Liver (tissue), 9 donors: Measurements from ENCODE around the gene DSCAM. TPM values are rescaled to one million over a fixed set of nuclear protein-coding genes. Genes with fewer than 3 reads are reported as not detected.

Experiments used
- DNase-seq: peaks from one replicate; pipeline ENCODE4 v3.0.0-alpha.2; 2017; ENCODE audit warnings: low spot score
- H3K27ac ChIP-seq, 2 donors: one replicate each; pipeline ENCODE4 v1.7.0; 2013; ENCODE audit warnings: inconsistent platforms in 2 of 2, low read length in 2 of 2, control low read depth in 1 of 2, low read depth in 1 of 2, mild to moderate bottlenecking in 1 of 2
- H3K27me3 ChIP-seq, 4 donors: one replicate each; pipeline versions ENCODE4 v1.6.1 to v1.7.0; 2013; ENCODE audit warnings: low read length in 3 of 4, inconsistent platforms in 1 of 4, mild to moderate bottlenecking in 1 of 4, moderate library complexity in 1 of 4; ENCODE audit not compliant: control insufficient read depth in 4 of 4, insufficient read depth in 4 of 4
- H3K36me3 ChIP-seq, 4 donors: one replicate each; pipeline versions ENCODE4 v1.6.1 to v1.7.0; 2013; ENCODE audit warnings: low read length in 3 of 4, mild to moderate bottlenecking in 3 of 4, low read depth in 1 of 4, moderate library complexity in 1 of 4; ENCODE audit not compliant: control insufficient read depth in 4 of 4, insufficient read depth in 3 of 4
- H3K4me1 ChIP-seq, 4 donors: one replicate each; pipeline versions ENCODE4 v1.6.1 to v1.7.0; 2013; ENCODE audit warnings: low read length in 3 of 4, mild to moderate bottlenecking in 3 of 4, moderate library complexity in 1 of 4; ENCODE audit not compliant: control insufficient read depth in 4 of 4, insufficient read depth in 4 of 4
- H3K4me3 ChIP-seq, 3 donors: one replicate each; pipeline versions ENCODE4 v1.6.1 to v1.7.0; 2013; ENCODE audit warnings: low read length in 3 of 3, control low read depth in 1 of 3, low read depth in 1 of 3, mild to moderate bottlenecking in 1 of 3
- H3K9ac ChIP-seq, 2 donors: one replicate each; pipeline ENCODE4 v1.7.0; 2013; ENCODE audit warnings: low read length in 2 of 2, mild to moderate bottlenecking in 2 of 2, moderate library complexity in 2 of 2, control low read depth in 1 of 2, low read depth in 1 of 2
- H3K9me3 ChIP-seq, 4 donors: one replicate each; pipeline versions ENCODE4 v1.6.1 to v1.7.0; 2013; ENCODE audit warnings: low read length in 3 of 4; ENCODE audit not compliant: control insufficient read depth in 4 of 4
- EGR1 ChIP-seq, 2 donors: IDR thresholded peaks; 2 replicates each; pipeline ENCODE4 v1.6.1; 2016 to 2018; ENCODE audit warnings: antibody characterized with exemption in 2 of 2, low read depth in 2 of 2
- FOXA1 ChIP-seq: IDR thresholded peaks from 2 replicates; pipeline ENCODE4 v1.6.1; 2016; ENCODE audit warnings: antibody characterized with exemption
- FOXA2 ChIP-seq: IDR thresholded peaks from 2 replicates; pipeline ENCODE4 v1.6.1; 2016; ENCODE audit warnings: antibody characterized with exemption
- GABPA ChIP-seq, 2 donors: IDR thresholded peaks in 1 of 2; conservative IDR thresholded peaks in 1 of 2; 2 replicates each; pipeline ENCODE4 v1.6.1; 2016; ENCODE audit warnings: antibody characterized with exemption in 2 of 2, mild to moderate bottlenecking in 1 of 2, moderate library complexity in 1 of 2
- HNF4A ChIP-seq, 2 donors: conservative IDR thresholded peaks; 2 replicates each; pipeline ENCODE4 v1.6.1; 2016; ENCODE audit warnings: antibody characterized with exemption in 2 of 2, mild to moderate bottlenecking in 2 of 2
- HNF4G ChIP-seq: IDR thresholded peaks from 2 replicates; pipeline ENCODE4 v1.6.1; 2016; ENCODE audit warnings: antibody characterized with exemption
- JUND ChIP-seq, 2 donors: IDR thresholded peaks; 2 replicates each; pipeline ENCODE4 v1.6.1; 2016; ENCODE audit warnings: antibody characterized with exemption in 2 of 2
- NR2F2 ChIP-seq: IDR thresholded peaks from 2 replicates; pipeline ENCODE4 v1.6.1; 2016; ENCODE audit warnings: antibody characterized with exemption
- RAD21 ChIP-seq, 2 donors: IDR thresholded peaks; 2 replicates each; pipeline ENCODE4 v1.6.1; 2016; ENCODE audit warnings: antibody characterized with exemption in 2 of 2, mild to moderate bottlenecking in 2 of 2
- RXRA ChIP-seq, 2 donors: IDR thresholded peaks; 2 replicates each; pipeline ENCODE4 v1.6.1; 2017 to 2018; ENCODE audit warnings: antibody characterized with exemption in 2 of 2, mild to moderate bottlenecking in 1 of 2
- SP1 ChIP-seq: IDR thresholded peaks from 2 replicates; pipeline ENCODE4 v1.6.1; 2018; ENCODE audit warnings: antibody characterized with exemption, mild to moderate bottlenecking
- TAF1 ChIP-seq: conservative IDR thresholded peaks from 2 replicates; pipeline ENCODE4 v1.6.1; 2016; ENCODE audit warnings: antibody characterized with exemption, mild to moderate bottlenecking
- YY1 ChIP-seq: IDR thresholded peaks from 2 replicates; pipeline ENCODE4 v1.6.1; 2016; ENCODE audit warnings: antibody characterized with exemption, mild to moderate bottlenecking
- WGBS: extraction: QIAGEN DNeasy Blood & Tissue Kit; methylation state at CpG from one replicate; pipeline ENCODE4 v1.1.7; 2013; 5-methylcytosine and 5-hydroxymethylcytosine counted together
- polyA plus RNA-seq, 2 donors: library from polyadenylated mRNA; stranded (reverse) in 1 of 2; unstranded in 1 of 2; fragments of 200-250 nt in 1 of 2; fragments of >200 nt in 1 of 2; fragmentation: Nextera tagmentation in 1 of 2; extraction: Ambion mirVana in 1 of 2; gene quantifications; one replicate each; pipeline versions ENCODE4 v1.2.1 to v1.2.3, GENCODE V29; 2013 to 2015
- total RNA-seq, 2 donors: library from RNA; depleted of rRNA; stranded (reverse); fragments of >200 nt; gene quantifications; one replicate each; pipeline ENCODE4 v1.2.3, GENCODE V29; 2014
- TF ChIP-seq, protein P1 (sequence below): IDR thresholded peaks from 2 replicates; pipeline ENCODE4 v1.6.1; 2016; ENCODE audit warnings: antibody characterized with exemption, mild to moderate bottlenecking
- TF ChIP-seq, protein P2 (sequence below): IDR thresholded peaks from 2 replicates; pipeline ENCODE4 v1.6.1; 2016; ENCODE audit warnings: antibody characterized with exemption
- TF ChIP-seq, protein P3 (sequence below): IDR thresholded peaks from 2 replicates; pipeline ENCODE4 v1.6.1; 2016; ENCODE audit warnings: antibody characterized with exemption
- TF ChIP-seq, protein P4 (sequence below): fragments of 150-350 bp; IDR thresholded peaks from 2 replicates; pipeline ENCODE4 v1.5.1; 2017; ENCODE audit warnings: improper control_type of control experiment, low read depth, low read length; ENCODE audit not compliant: missing input control
- TF ChIP-seq, protein P5 (sequence below): IDR thresholded peaks from 2 replicates; pipeline ENCODE4 v1.6.1; 2016; ENCODE audit warnings: antibody characterized with exemption
- donor health status: healthy.
- donor health status: healthy.
- donor health status: healthy.
- donor health status: healthy.
- donor health status: healthy.

Gene DSCAM
- total and polyA plus RNA-seq, 4 donors = 0.02 to 0.23 (median 0.10) TPM

DNA sequence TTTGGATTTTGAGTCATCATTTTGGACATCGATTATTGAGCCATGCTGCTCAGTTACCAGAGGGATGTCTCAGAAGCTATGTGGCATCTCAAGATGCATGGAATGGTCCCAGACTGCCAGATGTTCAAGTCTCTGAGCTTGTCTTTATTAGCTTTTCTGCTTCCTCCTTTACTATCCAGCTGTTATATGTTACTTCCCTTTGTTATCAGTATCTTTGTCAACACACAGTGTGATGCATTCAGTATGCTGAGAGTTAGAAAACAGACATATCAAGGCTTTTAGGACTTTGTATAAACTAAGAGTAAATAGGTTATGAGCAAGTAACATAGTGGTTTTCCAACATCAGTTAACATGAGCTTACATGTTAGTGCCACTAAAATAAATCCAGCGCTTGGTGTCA lies 474.5 kb downstream of the DSCAM start:
- Histone ChIP-seq H3K36me3 (no peaks in the 10 kb centered on the region), H3K27me3 (peaks cover 0 to 4% (median 0%) of the 10 kb centered on the region in 4 donors), H3K4me1 (no peaks in the 10 kb centered on the region), H3K4me3 (no peak overlapping the region), H3K27ac (no peak overlapping the region), H3K9ac (no peak overlapping the region), H3K9me3 (no peaks in the 10 kb centered on the region)
- WGBS = 71% methylated on average over 2 of the region's 2 CpGs
- no peak for DNase-seq
- TF ChIP-seq HNF4A (conservative IDR thresholded peaks at IDR 0.05) = no peak
- TF ChIP-seq, protein P1, sequence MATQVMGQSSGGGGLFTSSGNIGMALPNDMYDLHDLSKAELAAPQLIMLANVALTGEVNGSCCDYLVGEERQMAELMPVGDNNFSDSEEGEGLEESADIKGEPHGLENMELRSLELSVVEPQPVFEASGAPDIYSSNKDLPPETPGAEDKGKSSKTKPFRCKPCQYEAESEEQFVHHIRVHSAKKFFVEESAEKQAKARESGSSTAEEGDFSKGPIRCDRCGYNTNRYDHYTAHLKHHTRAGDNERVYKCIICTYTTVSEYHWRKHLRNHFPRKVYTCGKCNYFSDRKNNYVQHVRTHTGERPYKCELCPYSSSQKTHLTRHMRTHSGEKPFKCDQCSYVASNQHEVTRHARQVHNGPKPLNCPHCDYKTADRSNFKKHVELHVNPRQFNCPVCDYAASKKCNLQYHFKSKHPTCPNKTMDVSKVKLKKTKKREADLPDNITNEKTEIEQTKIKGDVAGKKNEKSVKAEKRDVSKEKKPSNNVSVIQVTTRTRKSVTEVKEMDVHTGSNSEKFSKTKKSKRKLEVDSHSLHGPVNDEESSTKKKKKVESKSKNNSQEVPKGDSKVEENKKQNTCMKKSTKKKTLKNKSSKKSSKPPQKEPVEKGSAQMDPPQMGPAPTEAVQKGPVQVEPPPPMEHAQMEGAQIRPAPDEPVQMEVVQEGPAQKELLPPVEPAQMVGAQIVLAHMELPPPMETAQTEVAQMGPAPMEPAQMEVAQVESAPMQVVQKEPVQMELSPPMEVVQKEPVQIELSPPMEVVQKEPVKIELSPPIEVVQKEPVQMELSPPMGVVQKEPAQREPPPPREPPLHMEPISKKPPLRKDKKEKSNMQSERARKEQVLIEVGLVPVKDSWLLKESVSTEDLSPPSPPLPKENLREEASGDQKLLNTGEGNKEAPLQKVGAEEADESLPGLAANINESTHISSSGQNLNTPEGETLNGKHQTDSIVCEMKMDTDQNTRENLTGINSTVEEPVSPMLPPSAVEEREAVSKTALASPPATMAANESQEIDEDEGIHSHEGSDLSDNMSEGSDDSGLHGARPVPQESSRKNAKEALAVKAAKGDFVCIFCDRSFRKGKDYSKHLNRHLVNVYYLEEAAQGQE = no peak
- no peak for TF ChIP-seq NR2F2
- no peak for TF ChIP-seq FOXA1
- TF ChIP-seq FOXA2 = no peak
- TF ChIP-seq, protein P2, sequence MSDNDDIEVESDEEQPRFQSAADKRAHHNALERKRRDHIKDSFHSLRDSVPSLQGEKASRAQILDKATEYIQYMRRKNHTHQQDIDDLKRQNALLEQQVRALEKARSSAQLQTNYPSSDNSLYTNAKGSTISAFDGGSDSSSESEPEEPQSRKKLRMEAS = no peak
- no peak for TF ChIP-seq HNF4G
- no peak for TF ChIP-seq YY1
- TF ChIP-seq RXRA (IDR thresholded peaks at IDR 0.05) = no peak
- TF ChIP-seq, protein P3, sequence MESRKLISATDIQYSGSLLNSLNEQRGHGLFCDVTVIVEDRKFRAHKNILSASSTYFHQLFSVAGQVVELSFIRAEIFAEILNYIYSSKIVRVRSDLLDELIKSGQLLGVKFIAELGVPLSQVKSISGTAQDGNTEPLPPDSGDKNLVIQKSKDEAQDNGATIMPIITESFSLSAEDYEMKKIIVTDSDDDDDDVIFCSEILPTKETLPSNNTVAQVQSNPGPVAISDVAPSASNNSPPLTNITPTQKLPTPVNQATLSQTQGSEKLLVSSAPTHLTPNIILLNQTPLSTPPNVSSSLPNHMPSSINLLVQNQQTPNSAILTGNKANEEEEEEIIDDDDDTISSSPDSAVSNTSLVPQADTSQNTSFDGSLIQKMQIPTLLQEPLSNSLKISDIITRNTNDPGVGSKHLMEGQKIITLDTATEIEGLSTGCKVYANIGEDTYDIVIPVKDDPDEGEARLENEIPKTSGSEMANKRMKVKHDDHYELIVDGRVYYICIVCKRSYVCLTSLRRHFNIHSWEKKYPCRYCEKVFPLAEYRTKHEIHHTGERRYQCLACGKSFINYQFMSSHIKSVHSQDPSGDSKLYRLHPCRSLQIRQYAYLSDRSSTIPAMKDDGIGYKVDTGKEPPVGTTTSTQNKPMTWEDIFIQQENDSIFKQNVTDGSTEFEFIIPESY = no peak
- TF ChIP-seq JUND (IDR thresholded peaks at IDR 0.05) = no peak
- TF ChIP-seq, protein P4, sequence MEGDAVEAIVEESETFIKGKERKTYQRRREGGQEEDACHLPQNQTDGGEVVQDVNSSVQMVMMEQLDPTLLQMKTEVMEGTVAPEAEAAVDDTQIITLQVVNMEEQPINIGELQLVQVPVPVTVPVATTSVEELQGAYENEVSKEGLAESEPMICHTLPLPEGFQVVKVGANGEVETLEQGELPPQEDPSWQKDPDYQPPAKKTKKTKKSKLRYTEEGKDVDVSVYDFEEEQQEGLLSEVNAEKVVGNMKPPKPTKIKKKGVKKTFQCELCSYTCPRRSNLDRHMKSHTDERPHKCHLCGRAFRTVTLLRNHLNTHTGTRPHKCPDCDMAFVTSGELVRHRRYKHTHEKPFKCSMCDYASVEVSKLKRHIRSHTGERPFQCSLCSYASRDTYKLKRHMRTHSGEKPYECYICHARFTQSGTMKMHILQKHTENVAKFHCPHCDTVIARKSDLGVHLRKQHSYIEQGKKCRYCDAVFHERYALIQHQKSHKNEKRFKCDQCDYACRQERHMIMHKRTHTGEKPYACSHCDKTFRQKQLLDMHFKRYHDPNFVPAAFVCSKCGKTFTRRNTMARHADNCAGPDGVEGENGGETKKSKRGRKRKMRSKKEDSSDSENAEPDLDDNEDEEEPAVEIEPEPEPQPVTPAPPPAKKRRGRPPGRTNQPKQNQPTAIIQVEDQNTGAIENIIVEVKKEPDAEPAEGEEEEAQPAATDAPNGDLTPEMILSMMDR = no peak
- no peak for TF ChIP-seq TAF1
- no peak for TF ChIP-seq GABPA (IDR thresholded peaks at IDR 0.05 in 1 of 2, conservative IDR thresholded peaks at IDR 0.05 in 1 of 2)

DNA sequence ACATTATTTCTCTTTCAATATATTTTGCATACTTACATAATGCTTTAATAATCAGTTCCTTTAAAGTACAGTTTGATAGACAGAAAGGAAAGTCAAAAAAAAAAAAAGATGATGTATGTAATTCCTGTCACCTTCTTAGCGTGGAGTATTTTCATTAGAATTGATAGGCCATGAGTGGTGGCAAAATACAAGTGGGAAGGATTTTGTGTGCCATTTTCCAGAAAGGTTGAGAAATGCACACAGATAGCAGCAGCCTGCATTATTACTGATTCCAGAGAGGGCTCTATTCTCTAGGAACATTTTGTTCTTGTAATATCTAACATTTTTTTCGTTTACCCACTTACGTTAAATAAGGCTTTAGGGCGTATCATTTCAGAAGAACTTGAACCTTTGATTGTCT lies 475.6 kb downstream of the DSCAM start:
- no peak for DNase-seq
- Histone ChIP-seq H3K36me3 (no peaks in the 10 kb centered on the region), H3K27me3 (peaks cover 0 to 5% (median 0%) of the 10 kb centered on the region in 4 donors), H3K9ac (no peak overlapping the region), H3K27ac (no peak overlapping the region), H3K4me3 (no peak overlapping the region), H3K4me1 (no peaks in the 10 kb centered on the region), H3K9me3 (peaks cover 0 to 2% (median 0%) of the 10 kb centered on the region in 4 donors)
- WGBS = 76% methylated on average over 4 of the region's 4 CpGs
- no peak for TF ChIP-seq NR2F2
- TF ChIP-seq, protein P4 = no peak
- no peak for TF ChIP-seq FOXA2
- no peak for TF ChIP-seq SP1
- TF ChIP-seq EGR1 (IDR thresholded peaks at IDR 0.05; ENCODE audit: low read depth in 2 of 2) = no peak
- TF ChIP-seq, protein P3 = no peak
- no peak for TF ChIP-seq TAF1
- TF ChIP-seq GABPA (IDR thresholded peaks at IDR 0.05 in 1 of 2, conservative IDR thresholded peaks at IDR 0.05 in 1 of 2) = no peak
- TF ChIP-seq YY1 = no peak
- TF ChIP-seq, protein P5, sequence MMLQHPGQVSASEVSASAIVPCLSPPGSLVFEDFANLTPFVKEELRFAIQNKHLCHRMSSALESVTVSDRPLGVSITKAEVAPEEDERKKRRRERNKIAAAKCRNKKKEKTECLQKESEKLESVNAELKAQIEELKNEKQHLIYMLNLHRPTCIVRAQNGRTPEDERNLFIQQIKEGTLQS = no peak
- no peak for TF ChIP-seq HNF4G
- TF ChIP-seq HNF4A (conservative IDR thresholded peaks at IDR 0.05) = no peak
- no peak for TF ChIP-seq RXRA (IDR thresholded peaks at IDR 0.05)
- no peak for TF ChIP-seq RAD21 (IDR thresholded peaks at IDR 0.05)
- TF ChIP-seq FOXA1 = no peak
- TF ChIP-seq, protein P2 = no peak
